BJ (cell line): ENCODE results near the gene BCL2L14. TPM values are rescaled to one million over a fixed set of nuclear protein-coding genes. Genes with fewer than 3 reads are reported as not detected.
"Not testable (repeated sequence)": the region's sequence is repeated elsewhere in the genome, so short reads cannot be mapped to it uniquely, and the experiment has no call there.

Experiments
- CTCF ChIA-PET: fragments of 350-600 bp; formaldehyde crosslinking; extraction: SDS; loops from one replicate; lab custom pipeline; 2021; ENCODE audit warnings: antibody characterized with exemption, inconsistent platforms; lab: Yijun Ruan, JAX
- POLR2A ChIA-PET: fragments of 300-600 bp; sonication (Branson Sonifier 250); formaldehyde crosslinking; extraction: SDS; loops from one replicate; lab custom pipeline; 2021; ENCODE audit warnings: antibody characterized with exemption; lab: Charles Lee
- DNase-seq: peaks from one replicate; pipeline ENCODE4 v3.0.0-alpha.2; 2011; ENCODE audit warnings: low read depth
- H3K27me3 ChIP-seq: 2 replicates; pipeline ENCODE4 v1.6.0; 2011; ENCODE audit warnings: low read length; ENCODE audit not compliant: control insufficient read depth, insufficient read depth
- H3K36me3 ChIP-seq: 2 replicates; pipeline ENCODE4 v1.5.1; 2011; ENCODE audit warnings: low read length; ENCODE audit not compliant: control insufficient read depth, insufficient read depth
- H3K4me3 ChIP-seq: 2 replicates; pipeline ENCODE4 v1.5.1; 2011; ENCODE audit warnings: low read depth, mild to moderate bottlenecking, control low read depth, low read length
- CTCF ChIP-seq: IDR thresholded peaks from 2 replicates; pipeline ENCODE4 v1.5.1; 2011; ENCODE audit warnings: low read depth, mild to moderate bottlenecking, control low read depth, inconsistent platforms, low read length, moderate library complexity; ENCODE audit not compliant: insufficient read depth
- polyA plus RNA-seq: library from polyadenylated mRNA; depleted of rRNA; stranded (reverse); fragments of >200 nt; gene quantifications from 2 replicates; pipeline ENCODE4 v1.2.3, GENCODE V29; 2011; rRNA removed

BCL2L14 gene
- polyA plus RNA-seq, 1 experiment = not detected

DNA sequence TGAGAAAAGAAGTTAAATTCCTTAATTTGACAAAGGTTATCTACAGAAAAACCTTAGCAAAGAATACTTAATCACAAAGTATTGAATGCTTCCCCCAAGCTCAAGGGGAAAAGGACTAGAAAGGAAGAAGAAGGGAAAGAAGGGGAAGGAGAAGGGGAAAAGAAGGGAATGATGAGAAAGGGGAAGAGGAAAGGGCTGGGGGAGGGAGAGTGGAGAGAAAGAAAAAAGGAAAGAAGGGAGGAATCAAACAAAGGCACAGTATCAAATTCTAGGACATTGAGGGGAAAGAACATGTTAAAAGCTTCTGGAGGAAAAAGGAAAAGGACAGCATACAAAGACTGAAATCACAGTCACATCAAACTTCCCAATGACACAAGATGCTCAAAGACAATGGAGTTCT, 70.3 kb downstream of the BCL2L14 start:
- TF ChIP-seq CTCF = no peak
- Histone ChIP-seq H3K27me3 (no peaks in the 10 kb centered on the region), H3K4me3 (no peak overlapping the region), H3K36me3 (peaks cover 3% of the 10 kb centered on the region; the same call in 1 of the 2 replicates)
- CTCF ChIA-PET = interaction anchor here (0.6 kb wide), 1 partner anchor 53 kb away, joined by 3 read pairs; no protein-coding TSS in a partner anchor
- POLR2A ChIA-PET = no interaction called here
- no peak for DNase-seq

DNA sequence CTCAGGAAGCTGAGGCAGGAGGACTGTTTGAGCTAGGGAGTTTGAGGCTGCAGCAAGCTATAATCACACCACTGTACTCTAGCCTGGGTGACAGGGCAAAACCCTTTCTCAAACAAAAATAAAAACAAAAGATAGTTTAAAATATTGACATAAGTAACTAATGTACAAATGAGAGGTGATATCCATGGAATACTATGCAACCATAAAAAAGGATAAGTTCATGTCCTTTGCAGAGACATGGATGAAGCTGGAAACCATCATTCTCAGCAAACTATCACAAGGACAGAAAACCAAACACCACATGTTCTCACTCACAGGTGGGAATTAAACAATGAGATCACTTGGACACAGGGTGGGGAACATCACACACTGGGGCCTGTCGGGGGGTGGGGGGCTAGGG, 73.8 kb downstream of the BCL2L14 start:
- H3K27me3 ChIP-seq, POLR2A ChIA-PET, CTCF ChIA-PET, DNase-seq, H3K36me3 ChIP-seq, H3K4me3 ChIP-seq: not testable (repeated sequence)

GRCh38 chr12:12147111-12147510, 76.4 kb downstream of the BCL2L14 start:
- Histone ChIP-seq H3K27me3 (no peaks in the 10 kb centered on the region), H3K4me3 (no peak overlapping the region), H3K36me3 (peaks cover 4% of the 10 kb centered on the region)
- TF ChIP-seq CTCF = no peak
- no peak for DNase-seq
- ChIA-PET CTCF (interaction anchor here (1.5 kb wide), 1 partner anchor 9 kb away, joined by 3 read pairs; no protein-coding TSS in a partner anchor), POLR2A (no interaction called here)

Other genes with a start within 250 kb of the BCL2L14 start
- gene LRP6, start 196.1 kb downstream of the BCL2L14 start, polyA plus RNA-seq = 25.6 and 28.9 TPM in 2 replicates